ENCODE results near the gene NCOA1.

Gene NCOA1

DNA sequence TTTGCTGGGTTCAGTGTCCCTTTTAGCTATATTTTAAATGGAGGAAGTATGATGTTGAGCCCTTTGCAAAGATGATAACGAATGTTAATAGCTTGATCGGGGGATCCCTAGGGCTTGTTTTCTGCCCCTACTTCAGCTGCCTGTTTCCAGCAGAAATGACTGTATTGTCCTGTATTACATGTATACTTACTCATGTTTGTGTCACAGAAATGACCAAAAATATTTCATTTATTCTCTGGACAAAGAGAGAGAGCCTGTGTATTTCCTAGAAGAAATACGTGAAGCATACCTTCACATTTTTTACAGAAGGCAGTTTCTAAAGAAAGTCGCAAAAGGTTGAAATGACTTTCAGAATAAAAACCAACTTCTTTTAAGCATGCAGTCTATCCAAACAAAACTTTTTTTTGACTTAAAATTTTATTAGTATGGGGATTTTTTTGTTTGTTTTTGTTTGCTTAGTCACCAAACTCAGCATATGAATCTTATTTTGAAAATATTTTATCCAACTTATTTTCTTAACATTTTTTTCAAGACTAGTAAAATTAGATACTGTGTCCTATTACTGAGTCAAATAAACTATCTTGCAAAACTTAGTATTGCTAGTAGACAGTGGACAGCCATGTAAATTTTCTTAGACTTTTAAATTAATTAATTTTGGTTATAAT is 233.2 kb downstream of the NCOA1 start:
- DNase-seq (ENCODE audit: low read depth): no peak
- TF ChIP-seq, protein P1, sequence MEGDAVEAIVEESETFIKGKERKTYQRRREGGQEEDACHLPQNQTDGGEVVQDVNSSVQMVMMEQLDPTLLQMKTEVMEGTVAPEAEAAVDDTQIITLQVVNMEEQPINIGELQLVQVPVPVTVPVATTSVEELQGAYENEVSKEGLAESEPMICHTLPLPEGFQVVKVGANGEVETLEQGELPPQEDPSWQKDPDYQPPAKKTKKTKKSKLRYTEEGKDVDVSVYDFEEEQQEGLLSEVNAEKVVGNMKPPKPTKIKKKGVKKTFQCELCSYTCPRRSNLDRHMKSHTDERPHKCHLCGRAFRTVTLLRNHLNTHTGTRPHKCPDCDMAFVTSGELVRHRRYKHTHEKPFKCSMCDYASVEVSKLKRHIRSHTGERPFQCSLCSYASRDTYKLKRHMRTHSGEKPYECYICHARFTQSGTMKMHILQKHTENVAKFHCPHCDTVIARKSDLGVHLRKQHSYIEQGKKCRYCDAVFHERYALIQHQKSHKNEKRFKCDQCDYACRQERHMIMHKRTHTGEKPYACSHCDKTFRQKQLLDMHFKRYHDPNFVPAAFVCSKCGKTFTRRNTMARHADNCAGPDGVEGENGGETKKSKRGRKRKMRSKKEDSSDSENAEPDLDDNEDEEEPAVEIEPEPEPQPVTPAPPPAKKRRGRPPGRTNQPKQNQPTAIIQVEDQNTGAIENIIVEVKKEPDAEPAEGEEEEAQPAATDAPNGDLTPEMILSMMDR (IDR thresholded peaks at IDR 0.05; ENCODE audit: low read depth, low read length, missing control alignments): no peak
- no peak overlapping the region for H3K4me3 ChIP-seq (ENCODE audit: low read depth, low read length)

DNA sequence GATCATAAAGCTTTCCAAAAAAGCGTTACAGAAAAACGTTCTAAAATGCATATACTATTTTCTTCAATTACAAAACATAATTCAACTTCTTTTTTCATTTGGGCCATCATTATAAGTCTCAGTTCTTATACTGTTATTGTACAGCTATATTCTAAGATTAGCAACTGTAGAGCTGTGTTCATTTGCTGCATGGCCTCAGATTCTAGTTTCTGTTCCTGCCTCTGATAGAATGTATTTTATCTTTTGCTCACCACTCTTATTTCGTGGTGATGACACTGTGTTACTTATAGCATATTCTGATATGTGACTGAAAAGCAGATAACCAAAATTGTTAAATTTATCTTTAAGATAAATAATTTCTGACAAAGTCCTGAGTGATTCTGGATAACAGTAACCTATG is 234.9 kb downstream of the NCOA1 start:
- TF ChIP-seq, protein P1 (IDR thresholded peaks at IDR 0.05; ENCODE audit: low read depth, low read length, missing control alignments): no peak
- H3K4me3 ChIP-seq (ENCODE audit: low read depth, low read length): no peak overlapping the region
- no peak for DNase-seq (ENCODE audit: low read depth)

DNA sequence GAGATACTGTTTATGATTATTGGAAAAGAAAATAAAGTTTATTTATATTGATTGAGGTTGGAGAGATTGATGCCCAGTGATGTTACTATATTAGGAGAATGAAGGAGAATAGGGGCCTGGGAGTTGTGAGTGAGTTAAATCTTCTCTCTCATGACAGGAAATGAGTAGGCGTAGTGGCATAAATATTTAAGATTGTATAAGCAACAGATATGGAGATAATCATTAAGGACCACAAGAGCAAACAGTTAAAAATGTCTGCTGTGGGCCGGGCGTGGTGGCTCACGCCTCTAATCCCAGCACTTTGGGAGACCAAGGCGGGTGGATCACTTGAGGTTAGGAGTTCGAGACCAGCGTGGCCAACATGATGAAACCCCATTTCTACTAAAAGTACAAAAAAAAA is 239.4 kb downstream of the NCOA1 start:
- no peak for DNase-seq (ENCODE audit: low read depth)
- TF ChIP-seq, protein P1 (IDR thresholded peaks at IDR 0.05; ENCODE audit: low read depth, low read length, missing control alignments): no peak
- H3K4me3 ChIP-seq (ENCODE audit: low read depth, low read length): no peak overlapping the region

DNA sequence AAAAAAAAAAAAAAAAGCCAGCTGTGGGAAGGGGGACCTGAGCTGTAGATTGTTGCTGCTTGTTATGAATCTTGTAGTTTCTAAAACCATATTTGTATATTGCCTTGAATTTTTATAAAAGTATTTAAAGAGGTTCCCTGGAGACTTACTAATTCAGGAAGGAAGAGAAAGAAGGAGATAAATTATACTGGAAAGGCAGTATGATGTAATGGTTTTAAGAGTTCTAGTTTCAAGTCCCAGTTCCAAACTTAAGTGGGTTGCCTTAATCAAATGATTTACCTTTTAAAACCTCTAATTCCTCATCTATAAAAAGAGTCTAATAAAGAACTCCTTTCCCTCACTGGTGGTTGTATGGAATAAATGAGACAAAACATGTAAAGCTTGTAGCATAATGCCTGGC is 240.0 kb downstream of the NCOA1 start:
- H3K4me3 ChIP-seq (ENCODE audit: low read depth, low read length): no peak overlapping the region
- TF ChIP-seq, protein P1 (IDR thresholded peaks at IDR 0.05; ENCODE audit: low read depth, low read length, missing control alignments): no peak

DNA sequence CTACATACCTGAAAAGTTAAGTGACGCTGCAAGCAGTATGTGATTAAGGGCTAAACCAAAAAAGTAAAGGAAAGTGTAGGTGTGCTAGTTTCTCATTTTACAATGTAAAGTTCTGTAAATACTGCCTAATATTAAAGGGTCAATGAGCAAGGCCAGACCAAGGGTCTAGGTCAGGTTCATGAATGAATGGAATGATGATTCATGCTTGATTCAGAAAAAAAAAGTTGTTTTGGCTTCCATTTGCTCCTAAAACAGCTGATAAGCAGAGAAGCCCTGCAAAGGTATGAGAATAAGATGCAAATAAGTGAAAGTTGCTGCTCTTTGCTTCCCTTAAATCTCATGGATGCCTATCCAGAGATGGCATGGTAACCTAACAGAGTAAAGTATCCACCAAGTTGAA is 240.9 kb downstream of the NCOA1 start:
- TF ChIP-seq, protein P1 (IDR thresholded peaks at IDR 0.05; ENCODE audit: low read depth, low read length, missing control alignments): no peak
- no peak for DNase-seq (ENCODE audit: low read depth)

More for the DNA sequence above, 240.0 kb downstream of the NCOA1 start:
- no peak for DNase-seq (ENCODE audit: low read depth)

DNA sequence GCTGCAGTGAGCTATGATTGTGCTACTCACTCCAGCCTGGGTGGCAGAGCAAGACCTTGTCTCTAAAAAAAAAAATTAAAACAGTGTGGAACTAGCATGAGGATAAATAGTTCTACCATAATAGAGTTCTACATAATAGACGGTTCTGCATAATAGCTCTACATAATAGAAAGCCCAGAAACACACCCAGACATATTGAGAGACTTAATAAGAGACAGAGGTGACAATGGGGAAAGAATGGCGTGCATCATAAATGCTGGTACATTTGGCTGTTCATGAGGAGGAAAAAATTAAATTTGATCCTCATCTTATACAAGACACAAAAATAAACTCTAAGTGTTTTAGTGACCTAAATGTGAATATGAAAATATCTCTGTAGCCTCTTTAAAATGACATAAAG is 243.7 kb downstream of the NCOA1 start:
- H3K4me3 ChIP-seq (ENCODE audit: low read depth, low read length): no peak overlapping the region
- TF ChIP-seq, protein P1 (IDR thresholded peaks at IDR 0.05; ENCODE audit: low read depth, low read length, missing control alignments): no peak
- DNase-seq (ENCODE audit: low read depth): no peak

More for the DNA sequence above, 240.9 kb downstream of the NCOA1 start:
- H3K4me3 ChIP-seq (ENCODE audit: low read depth, low read length): no peak overlapping the region
